Testis (tissue), 3 donors: Measurements from ENCODE around the gene REM2. TPM values are rescaled to one million over a fixed set of nuclear protein-coding genes. Genes with fewer than 3 reads are reported as not detected.

ENCODE experiments used
- DNase-seq: peaks from one replicate; pipeline ENCODE4 v3.0.0-alpha.2; 2019
- H3K27ac ChIP-seq, 2 donors: fragments of 200-600 bp; sonication (generic); one replicate each; pipeline ENCODE4 v1.5.1; 2019
- H3K27me3 ChIP-seq: fragments of 200-600 bp; sonication (generic); one replicate; pipeline ENCODE4 v1.5.1; 2019
- H3K36me3 ChIP-seq: fragments of 200-600 bp; sonication (generic); one replicate; pipeline ENCODE4 v1.5.1; 2017; ENCODE audit warnings: low read depth; ENCODE audit errors: missing control alignments
- H3K4me1 ChIP-seq: fragments of 200-600 bp; sonication (generic); one replicate; pipeline ENCODE4 v1.5.1; 2019
- H3K4me3 ChIP-seq, 2 donors: fragments of 200-600 bp; sonication (generic); one replicate each; pipeline ENCODE4 v1.5.1; 2017 to 2019
- H3K9me3 ChIP-seq: fragments of 200-600 bp; sonication (generic); one replicate; pipeline ENCODE4 v1.5.1; 2017
- CTCF ChIP-seq, 3 experiments: fragments of 450-650 bp in 2 of 3; fragments of 200-600 bp in 1 of 3; sonication (generic) in 1 of 3; IDR thresholded peaks; one replicate each; pipeline ENCODE4 v1.5.1; 2016 to 2019; ENCODE audit warnings: antibody characterized with exemption in 3 of 3, mild to moderate bottlenecking in 2 of 3, moderate library complexity in 1 of 3
- POLR2A ChIP-seq: fragments of 450-650 bp; IDR thresholded peaks from one replicate; pipeline ENCODE4 v1.6.1; 2017; ENCODE audit warnings: antibody characterized with exemption, mild to moderate bottlenecking, moderate library complexity
- WGBS, 2 donors: methylation state at CpG; one replicate each; pipeline ENCODE4 v1.1.5; 2018; 5-methylcytosine and 5-hydroxymethylcytosine counted together
- intact Hi-C: fragments of 100-400 bp; cut with DNase I; formaldehyde crosslinking; loops from one replicate; pipeline ENCODE4 v1.15.1; 2023; ENCODE audit warnings: low total_unique reads
- polyA plus RNA-seq: library from polyadenylated mRNA; stranded (reverse); fragments of 350-450 nt; fragmentation: Illumina TruSeq; extraction: RNeasy Lipid Tissue Mini Kit (QIAGEN cat#74804); gene quantifications from one replicate; pipeline ENCODE4 v1.2.3, GENCODE V29; 2014; ENCODE audit warnings: low read depth, low replicate concordance; ENCODE audit not compliant: insufficient read depth
- small RNA-seq, 2 donors: library from RNA; depleted of rRNA; stranded (forward); fragments of <200 nt; gene quantifications; one replicate each; pipeline ENCODE3, GENCODE V24; 2016
- total RNA-seq, 2 donors: library from RNA; depleted of rRNA; stranded (reverse); fragments of >200 nt; gene quantifications; one replicate each; pipeline ENCODE4 v1.2.3, GENCODE V29; 2016

The REM2 gene
- total and polyA plus RNA-seq, 3 donors from 2014 or later, result 2.4 to 4.8 (median 2.9) TPM

GRCh38 chr14:22935156-22935555 is 52.1 kb downstream of the REM2 start:
- no peak for DNase-seq
- Histone ChIP-seq H3K9me3 (no peaks in the 10 kb centered on the region), H3K4me1 (no peaks in the 10 kb centered on the region), H3K36me3 (no peaks in the 10 kb centered on the region), H3K27me3 (no peaks in the 10 kb centered on the region), H3K4me3 (no peak overlapping the region), H3K27ac (no peak overlapping the region)
- no peak for TF ChIP-seq CTCF (IDR thresholded peaks at IDR 0.05)
- no peak for TF ChIP-seq POLR2A
- intact Hi-C loops, result no loop called here
- 86 to 93% methylated on average over 1 of the region's 1 CpG for WGBS, 2 donors

Small RNA genes lying within 50 kb of the gene (small RNA-seq; reads per million reads assigned to genes)
- gene RF00019, result 0 reads per million in 2 donors

Other genes starting within 250 kb of the REM2 start
- gene OR6J1, start 238.9 kb upstream of the REM2 start, total RNA-seq, result under 1 TPM in 1 of 2 donors, not detected in 1; 0.19 TPM
- gene OR6J1, start 238.9 kb upstream of the REM2 start, polyA plus RNA-seq, result not detected
- 10 to 100 TPM; 61.7 to 79.8 TPM for gene OXA1L, start 116.5 kb upstream of the REM2 start, total RNA-seq
- gene OXA1L, start 116.5 kb upstream of the REM2 start, polyA plus RNA-seq, result 76.8 TPM
- 10 to 100 TPM; 22.2 to 34.7 TPM for gene SLC7A7, start 67.8 kb upstream of the REM2 start, total RNA-seq
- 77.1 TPM for gene SLC7A7, start 67.8 kb upstream of the REM2 start, polyA plus RNA-seq
- gene MRPL52, start 53.3 kb upstream of the REM2 start, total RNA-seq, result 10 to 100 TPM; 31.1 to 47.0 TPM
- 77.0 TPM for gene MRPL52, start 53.3 kb upstream of the REM2 start, polyA plus RNA-seq
- 10 to 100 TPM; 14.2 to 35.8 TPM for gene MMP14, start 46.6 kb upstream of the REM2 start, total RNA-seq
- 54.6 TPM for gene MMP14, start 46.6 kb upstream of the REM2 start, polyA plus RNA-seq
- 10 to 100 TPM; 41.3 to 67.7 TPM for gene LRP10, start 11.5 kb upstream of the REM2 start, total RNA-seq
- 58.2 TPM for gene LRP10, start 11.5 kb upstream of the REM2 start, polyA plus RNA-seq
- 100 to 1,000 TPM in 1 of 2 donors, 10 to 100 TPM in 1; 93.3 to 115 TPM for gene RBM23, start 35.9 kb downstream of the REM2 start, total RNA-seq
- 73.7 TPM for gene RBM23, start 35.9 kb downstream of the REM2 start, polyA plus RNA-seq
- gene PRMT5, start 46.2 kb downstream of the REM2 start, total RNA-seq, result 10 to 100 TPM; 62.4 to 76.8 TPM
- gene PRMT5, start 46.2 kb downstream of the REM2 start, polyA plus RNA-seq, result 73.9 TPM
- gene HAUS4, start 73.9 kb downstream of the REM2 start, total RNA-seq, result 10 to 100 TPM; 26.4 to 30.5 TPM
- gene HAUS4, start 73.9 kb downstream of the REM2 start, polyA plus RNA-seq, result 22.4 TPM
- 10 to 100 TPM; 11.3 to 11.9 TPM for gene AJUBA, start 99.3 kb downstream of the REM2 start, total RNA-seq
- gene AJUBA, start 99.3 kb downstream of the REM2 start, polyA plus RNA-seq, result 12.8 TPM
- 10 to 100 TPM; 12.5 to 17.5 TPM for gene C14orf93, start 126.9 kb downstream of the REM2 start, total RNA-seq
- gene C14orf93, start 126.9 kb downstream of the REM2 start, polyA plus RNA-seq, result 4.5 TPM
- gene PSMB5, start 151.7 kb downstream of the REM2 start, total RNA-seq, result 100 to 1,000 TPM in 1 of 2 donors, 10 to 100 TPM in 1; 97.2 to 123 TPM
- 145 TPM for gene PSMB5, start 151.7 kb downstream of the REM2 start, polyA plus RNA-seq
- under 1 TPM; 0.12 to 0.31 TPM for gene PSMB11, start 159.0 kb downstream of the REM2 start, total RNA-seq
- 0.20 TPM for gene PSMB11, start 159.0 kb downstream of the REM2 start, polyA plus RNA-seq
- 10 to 100 TPM; 10.2 TPM for gene CDH24, start 174.3 kb downstream of the REM2 start, total RNA-seq
- 3.9 TPM for gene CDH24, start 174.3 kb downstream of the REM2 start, polyA plus RNA-seq
- 100 to 1,000 TPM; 209 to 216 TPM for gene ACIN1, start 211.9 kb downstream of the REM2 start, total RNA-seq
- gene ACIN1, start 211.9 kb downstream of the REM2 start, polyA plus RNA-seq, result 151 TPM
- 10 to 100 TPM; 17.7 to 26.9 TPM for gene C14orf119, start 212.3 kb downstream of the REM2 start, total RNA-seq
- gene C14orf119, start 212.3 kb downstream of the REM2 start, polyA plus RNA-seq, result 60.8 TPM
- gene CIROP, start 221.8 kb downstream of the REM2 start, total RNA-seq, result not detected
- not detected for gene CIROP, start 221.8 kb downstream of the REM2 start, polyA plus RNA-seq
- under 1 TPM; 0.19 to 0.24 TPM for gene CEBPE, start 236.0 kb downstream of the REM2 start, total RNA-seq
- not detected for gene CEBPE, start 236.0 kb downstream of the REM2 start, polyA plus RNA-seq